HG03280 (cell line): Measurements from ENCODE around the gene OSBPL9.
"Not testable (repeated sequence)": the region's sequence is repeated elsewhere in the genome, so short reads cannot be mapped to it uniquely, and the experiment has no call there.

Experiments used
- ATAC-seq: cut with Tn5 transposase; IDR thresholded peaks from one replicate; pipeline ENCODE4 v1.9.1; 2021; ENCODE audit warnings: mild to moderate bottlenecking, moderate library complexity; ENCODE audit not compliant: unreplicated experiment

The OSBPL9 gene

GRCh38 chr1:51663721-51664120 lies 46.8 kb downstream of the OSBPL9 start:
- no peak for ATAC-seq

- ATAC-seq, result no peak
Measured at GRCh38 chr1:51664421-51665240, 47.7 kb downstream of the OSBPL9 start.

- no peak for ATAC-seq
Measured at GRCh38 chr1:51666478-51666877, 49.6 kb downstream of the OSBPL9 start.

GRCh38 chr1:51667561-51667960 lies 50.7 kb downstream of the OSBPL9 start:
- ATAC-seq, result no peak

- ATAC-seq, result no peak
Measured at GRCh38 chr1:51669272-51669671, 52.4 kb downstream of the OSBPL9 start.

GRCh38 chr1:51669816-51670215 lies 52.9 kb downstream of the OSBPL9 start:
- no peak for ATAC-seq

GRCh38 chr1:51671527-51672325 lies 54.8 kb downstream of the OSBPL9 start:
- ATAC-seq, result no peak

GRCh38 chr1:51673279-51673678 lies 56.4 kb downstream of the OSBPL9 start:
- no peak for ATAC-seq

GRCh38 chr1:51675177-51675780 lies 58.4 kb downstream of the OSBPL9 start:
- ATAC-seq, result no peak

GRCh38 chr1:51679435-51679834 lies 62.5 kb downstream of the OSBPL9 start:
- peak; percentile 60 for ATAC-seq

- ATAC-seq, result no peak
Measured at GRCh38 chr1:51684776-51685175, 67.9 kb downstream of the OSBPL9 start.

- ATAC-seq, result no peak
Measured at GRCh38 chr1:51686450-51686849, 69.6 kb downstream of the OSBPL9 start.

- ATAC-seq, result no peak
Measured at GRCh38 chr1:51689075-51689440, 72.2 kb downstream of the OSBPL9 start.

- ATAC-seq, result no peak
Measured at GRCh38 chr1:51689643-51690042, 72.8 kb downstream of the OSBPL9 start.

- no peak for ATAC-seq
Measured at GRCh38 chr1:51690285-51690961, 73.5 kb downstream of the OSBPL9 start.

GRCh38 chr1:51691920-51692319 lies 75.0 kb downstream of the OSBPL9 start:
- ATAC-seq, result no peak

GRCh38 chr1:51693419-51694155 lies 76.7 kb downstream of the OSBPL9 start:
- ATAC-seq, result no peak

- ATAC-seq, result no peak
Measured at GRCh38 chr1:51697166-51697565, 80.3 kb downstream of the OSBPL9 start.

GRCh38 chr1:51699391-51699790 lies 82.5 kb downstream of the OSBPL9 start:
- no peak for ATAC-seq

- not testable (repeated sequence) for ATAC-seq
Measured at GRCh38 chr1:51701782-51702181, 84.9 kb downstream of the OSBPL9 start.
